ENCODE data around the gene CLK4.

- no peak for TF ChIP-seq POLR2AphosphoS5 (IDR thresholded peaks at IDR 0.05; ENCODE audit: low read depth)
- no peak for TF ChIP-seq EZH2 (IDR thresholded peaks at IDR 0.05; ENCODE audit: low read depth, unreplicated experiment)
- TF ChIP-seq, protein P1, sequence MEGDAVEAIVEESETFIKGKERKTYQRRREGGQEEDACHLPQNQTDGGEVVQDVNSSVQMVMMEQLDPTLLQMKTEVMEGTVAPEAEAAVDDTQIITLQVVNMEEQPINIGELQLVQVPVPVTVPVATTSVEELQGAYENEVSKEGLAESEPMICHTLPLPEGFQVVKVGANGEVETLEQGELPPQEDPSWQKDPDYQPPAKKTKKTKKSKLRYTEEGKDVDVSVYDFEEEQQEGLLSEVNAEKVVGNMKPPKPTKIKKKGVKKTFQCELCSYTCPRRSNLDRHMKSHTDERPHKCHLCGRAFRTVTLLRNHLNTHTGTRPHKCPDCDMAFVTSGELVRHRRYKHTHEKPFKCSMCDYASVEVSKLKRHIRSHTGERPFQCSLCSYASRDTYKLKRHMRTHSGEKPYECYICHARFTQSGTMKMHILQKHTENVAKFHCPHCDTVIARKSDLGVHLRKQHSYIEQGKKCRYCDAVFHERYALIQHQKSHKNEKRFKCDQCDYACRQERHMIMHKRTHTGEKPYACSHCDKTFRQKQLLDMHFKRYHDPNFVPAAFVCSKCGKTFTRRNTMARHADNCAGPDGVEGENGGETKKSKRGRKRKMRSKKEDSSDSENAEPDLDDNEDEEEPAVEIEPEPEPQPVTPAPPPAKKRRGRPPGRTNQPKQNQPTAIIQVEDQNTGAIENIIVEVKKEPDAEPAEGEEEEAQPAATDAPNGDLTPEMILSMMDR (conservative IDR thresholded peaks at IDR 0.05; ENCODE audit: low read depth in 2 of 2): no peak
- TF ChIP-seq REST (IDR thresholded peaks at IDR 0.05; ENCODE audit: unreplicated experiment): no peak
- no peak for TF ChIP-seq ZNF331 (CRISPR knock-in tag; IDR thresholded peaks at IDR 0.05; ENCODE audit: low read depth)
- no peak for TF ChIP-seq CREB1 (CRISPR knock-in tag; IDR thresholded peaks at IDR 0.05; ENCODE audit: low read depth)
- TF ChIP-seq EZH2phosphoT487 (IDR thresholded peaks at IDR 0.05; ENCODE audit: unreplicated experiment): no peak
- TF ChIP-seq, protein P2, sequence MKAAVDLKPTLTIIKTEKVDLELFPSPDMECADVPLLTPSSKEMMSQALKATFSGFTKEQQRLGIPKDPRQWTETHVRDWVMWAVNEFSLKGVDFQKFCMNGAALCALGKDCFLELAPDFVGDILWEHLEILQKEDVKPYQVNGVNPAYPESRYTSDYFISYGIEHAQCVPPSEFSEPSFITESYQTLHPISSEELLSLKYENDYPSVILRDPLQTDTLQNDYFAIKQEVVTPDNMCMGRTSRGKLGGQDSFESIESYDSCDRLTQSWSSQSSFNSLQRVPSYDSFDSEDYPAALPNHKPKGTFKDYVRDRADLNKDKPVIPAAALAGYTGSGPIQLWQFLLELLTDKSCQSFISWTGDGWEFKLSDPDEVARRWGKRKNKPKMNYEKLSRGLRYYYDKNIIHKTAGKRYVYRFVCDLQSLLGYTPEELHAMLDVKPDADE (IDR thresholded peaks at IDR 0.05): no peak
- TF ChIP-seq NANOG (IDR thresholded peaks at IDR 0.05; ENCODE audit: borderline replicate concordance): no peak
- TF ChIP-seq JUNB (IDR thresholded peaks at IDR 0.05; ENCODE audit: unreplicated experiment): no peak
- TF ChIP-seq ZNF114 (CRISPR knock-in tag; IDR thresholded peaks at IDR 0.05): no peak
- TF ChIP-seq, protein P3, sequence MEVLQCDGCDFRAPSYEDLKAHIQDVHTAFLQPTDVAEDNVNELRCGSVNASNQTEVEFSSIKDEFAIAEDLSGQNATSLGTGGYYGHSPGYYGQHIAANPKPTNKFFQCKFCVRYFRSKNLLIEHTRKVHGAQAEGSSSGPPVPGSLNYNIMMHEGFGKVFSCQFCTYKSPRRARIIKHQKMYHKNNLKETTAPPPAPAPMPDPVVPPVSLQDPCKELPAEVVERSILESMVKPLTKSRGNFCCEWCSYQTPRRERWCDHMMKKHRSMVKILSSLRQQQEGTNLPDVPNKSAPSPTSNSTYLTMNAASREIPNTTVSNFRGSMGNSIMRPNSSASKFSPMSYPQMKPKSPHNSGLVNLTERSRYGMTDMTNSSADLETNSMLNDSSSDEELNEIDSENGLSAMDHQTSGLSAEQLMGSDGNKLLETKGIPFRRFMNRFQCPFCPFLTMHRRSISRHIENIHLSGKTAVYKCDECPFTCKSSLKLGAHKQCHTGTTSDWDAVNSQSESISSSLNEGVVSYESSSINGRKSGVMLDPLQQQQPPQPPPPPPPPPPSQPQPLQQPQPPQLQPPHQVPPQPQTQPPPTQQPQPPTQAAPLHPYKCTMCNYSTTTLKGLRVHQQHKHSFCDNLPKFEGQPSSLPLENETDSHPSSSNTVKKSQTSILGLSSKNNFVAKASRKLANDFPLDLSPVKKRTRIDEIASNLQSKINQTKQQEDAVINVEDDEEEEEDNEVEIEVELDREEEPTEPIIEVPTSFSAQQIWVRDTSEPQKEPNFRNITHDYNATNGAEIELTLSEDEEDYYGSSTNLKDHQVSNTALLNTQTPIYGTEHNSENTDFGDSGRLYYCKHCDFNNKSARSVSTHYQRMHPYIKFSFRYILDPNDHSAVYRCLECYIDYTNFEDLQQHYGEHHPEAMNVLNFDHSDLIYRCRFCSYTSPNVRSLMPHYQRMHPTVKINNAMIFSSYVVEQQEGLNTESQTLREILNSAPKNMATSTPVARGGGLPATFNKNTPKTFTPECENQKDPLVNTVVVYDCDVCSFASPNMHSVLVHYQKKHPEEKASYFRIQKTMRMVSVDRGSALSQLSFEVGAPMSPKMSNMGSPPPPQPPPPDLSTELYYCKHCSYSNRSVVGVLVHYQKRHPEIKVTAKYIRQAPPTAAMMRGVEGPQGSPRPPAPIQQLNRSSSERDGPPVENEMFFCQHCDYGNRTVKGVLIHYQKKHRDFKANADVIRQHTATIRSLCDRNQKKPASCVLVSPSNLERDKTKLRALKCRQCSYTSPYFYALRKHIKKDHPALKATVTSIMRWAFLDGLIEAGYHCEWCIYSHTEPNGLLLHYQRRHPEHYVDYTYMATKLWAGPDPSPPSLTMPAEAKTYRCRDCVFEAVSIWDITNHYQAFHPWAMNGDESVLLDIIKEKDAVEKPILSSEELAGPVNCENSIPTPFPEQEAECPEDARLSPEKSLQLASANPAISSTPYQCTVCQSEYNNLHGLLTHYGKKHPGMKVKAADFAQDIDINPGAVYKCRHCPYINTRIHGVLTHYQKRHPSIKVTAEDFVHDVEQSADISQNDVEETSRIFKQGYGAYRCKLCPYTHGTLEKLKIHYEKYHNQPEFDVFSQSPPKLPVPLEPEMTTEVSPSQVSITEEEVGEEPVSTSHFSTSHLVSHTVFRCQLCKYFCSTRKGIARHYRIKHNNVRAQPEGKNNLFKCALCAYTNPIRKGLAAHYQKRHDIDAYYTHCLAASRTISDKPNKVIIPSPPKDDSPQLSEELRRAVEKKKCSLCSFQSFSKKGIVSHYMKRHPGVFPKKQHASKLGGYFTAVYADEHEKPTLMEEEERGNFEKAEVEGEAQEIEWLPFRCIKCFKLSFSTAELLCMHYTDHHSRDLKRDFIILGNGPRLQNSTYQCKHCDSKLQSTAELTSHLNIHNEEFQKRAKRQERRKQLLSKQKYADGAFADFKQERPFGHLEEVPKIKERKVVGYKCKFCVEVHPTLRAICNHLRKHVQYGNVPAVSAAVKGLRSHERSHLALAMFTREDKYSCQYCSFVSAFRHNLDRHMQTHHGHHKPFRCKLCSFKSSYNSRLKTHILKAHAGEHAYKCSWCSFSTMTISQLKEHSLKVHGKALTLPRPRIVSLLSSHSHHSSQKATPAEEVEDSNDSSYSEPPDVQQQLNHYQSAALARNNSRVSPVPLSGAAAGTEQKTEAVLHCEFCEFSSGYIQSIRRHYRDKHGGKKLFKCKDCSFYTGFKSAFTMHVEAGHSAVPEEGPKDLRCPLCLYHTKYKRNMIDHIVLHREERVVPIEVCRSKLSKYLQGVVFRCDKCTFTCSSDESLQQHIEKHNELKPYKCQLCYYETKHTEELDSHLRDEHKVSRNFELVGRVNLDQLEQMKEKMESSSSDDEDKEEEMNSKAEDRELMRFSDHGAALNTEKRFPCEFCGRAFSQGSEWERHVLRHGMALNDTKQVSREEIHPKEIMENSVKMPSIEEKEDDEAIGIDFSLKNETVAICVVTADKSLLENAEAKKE (CRISPR knock-in tag; IDR thresholded peaks at IDR 0.05): no peak
- no peak for TF ChIP-seq STAT1 (IDR thresholded peaks at IDR 0.05; ENCODE audit: unreplicated experiment)
Measured at GRCh38 chr5:178649580-178649979, 22.7 kb upstream of the CLK4 start.

Data from GM23338 (cell line).